GM18505 (cell line): ENCODE measurements around the gene CHST1.

Experiments
- ATAC-seq: cut with Tn5 transposase; IDR thresholded peaks from one replicate; pipeline ENCODE4 v1.9.1; 2021; ENCODE audit not compliant: unreplicated experiment
- POLR2A ChIP-seq: IDR thresholded peaks from 4 replicates; pipeline ENCODE4 v1.6.1; 2011; ENCODE audit warnings: borderline replicate concordance; ENCODE audit not compliant: insufficient read depth, insufficient read length; ENCODE audit errors: extremely low read depth

Gene CHST1

GRCh38 chr11:45622283-45622682 is 43.1 kb downstream of the CHST1 start:
- ATAC-seq: no peak

DNA sequence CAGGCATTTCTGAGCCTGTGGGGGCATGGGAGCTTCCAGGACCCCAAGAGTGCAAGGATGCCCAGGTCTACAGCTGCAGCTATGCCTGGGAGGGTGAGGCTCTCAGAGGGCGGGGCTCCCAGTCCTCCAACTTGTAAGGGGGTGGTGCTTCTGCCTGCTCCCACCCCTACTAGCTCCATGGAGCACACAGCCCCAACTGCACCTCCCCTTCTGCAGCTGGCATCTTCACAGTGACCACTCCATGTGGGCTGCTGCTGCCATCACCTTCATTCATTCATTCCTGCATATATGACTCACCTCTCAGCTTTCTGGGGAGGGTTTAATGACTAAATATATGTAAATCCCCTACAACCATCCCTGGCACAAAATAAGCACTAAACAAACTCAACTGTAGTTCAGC is 43.8 kb downstream of the CHST1 start:
- no peak for TF ChIP-seq POLR2A
- no peak for ATAC-seq

More at GRCh38 chr11:45622283-45622682, 43.1 kb downstream of the CHST1 start:
- TF ChIP-seq POLR2A: no peak

DNA sequence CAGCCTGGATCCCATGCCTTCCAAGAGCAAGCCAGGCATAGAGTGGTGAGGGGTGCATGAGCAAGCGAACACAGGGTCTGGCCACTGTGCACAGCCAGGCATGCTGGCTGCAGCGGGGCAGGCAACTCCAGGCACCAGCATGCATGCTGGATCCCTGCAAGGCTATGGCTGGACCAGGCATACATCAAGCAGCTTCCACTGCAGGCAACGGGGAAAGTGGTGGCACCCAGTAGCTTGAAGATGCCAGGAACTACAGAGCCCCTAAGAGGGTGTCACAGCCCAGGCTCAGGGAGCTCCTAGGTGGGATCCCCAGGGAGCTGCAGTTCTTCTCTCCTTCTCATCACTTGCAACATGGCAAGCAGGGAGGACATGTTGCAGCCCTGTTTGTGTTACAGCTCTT is 45.2 kb downstream of the CHST1 start:
- no peak for ATAC-seq
- TF ChIP-seq POLR2A: no peak

DNA sequence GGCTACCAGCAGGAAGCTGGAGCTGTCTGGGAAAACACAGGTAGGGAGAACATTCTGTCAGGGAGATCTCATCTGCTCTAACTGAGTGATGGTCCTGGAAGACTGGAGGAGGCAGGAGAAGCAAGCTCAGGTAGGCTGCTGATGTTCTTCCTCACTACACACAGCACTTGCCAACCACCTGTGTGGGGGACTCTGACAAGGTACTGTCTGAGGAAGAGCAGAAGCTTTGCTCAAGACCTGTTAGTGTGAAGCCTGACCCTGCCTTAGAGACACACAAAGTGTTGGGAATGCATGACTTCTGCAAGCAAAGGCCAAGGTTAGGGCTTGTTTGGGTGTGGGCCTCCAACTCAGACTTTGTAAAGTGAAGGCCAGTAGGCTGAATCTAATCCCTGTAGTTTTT is 46.5 kb downstream of the CHST1 start:
- no peak for TF ChIP-seq POLR2A
- ATAC-seq: no peak

GRCh38 chr11:45617871-45618601 is 47.4 kb downstream of the CHST1 start:
- ATAC-seq: no peak
- TF ChIP-seq POLR2A: no peak

DNA sequence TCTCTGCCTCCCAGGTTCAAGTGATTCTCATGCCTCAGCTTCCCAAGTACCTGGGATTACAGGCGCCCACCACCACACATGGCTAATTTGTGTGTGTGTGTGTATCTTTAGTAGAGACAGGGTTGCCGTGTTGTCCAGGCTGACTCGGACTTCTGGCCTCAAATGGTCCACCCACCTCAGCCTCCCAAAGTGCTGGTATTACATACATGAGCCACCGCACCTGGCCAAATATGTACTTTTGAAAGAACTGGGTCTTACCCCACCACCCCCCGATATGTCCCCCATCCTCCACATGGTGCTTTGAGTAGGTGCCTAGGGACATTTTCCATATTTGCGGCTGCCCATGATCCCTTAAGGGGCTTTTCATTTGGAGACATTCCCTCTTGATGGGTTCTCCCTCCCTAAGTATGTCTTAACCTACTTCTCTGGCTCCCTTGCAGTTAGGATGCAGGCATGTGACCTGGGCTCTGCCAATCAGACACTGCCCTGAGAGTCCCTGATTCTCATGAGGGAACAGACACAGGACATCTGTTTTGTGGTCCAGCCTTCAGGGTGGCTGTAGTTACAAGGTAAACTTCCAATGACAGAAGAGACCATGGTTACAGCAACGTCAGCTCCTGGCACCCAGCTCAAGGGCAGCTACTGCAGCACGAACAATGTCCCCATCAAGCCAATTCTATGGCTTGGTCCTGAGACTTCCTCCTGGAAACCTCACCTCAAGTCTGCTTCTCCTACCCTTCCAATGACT is 48.4 kb downstream of the CHST1 start:
- no peak for TF ChIP-seq POLR2A
- no peak for ATAC-seq

DNA sequence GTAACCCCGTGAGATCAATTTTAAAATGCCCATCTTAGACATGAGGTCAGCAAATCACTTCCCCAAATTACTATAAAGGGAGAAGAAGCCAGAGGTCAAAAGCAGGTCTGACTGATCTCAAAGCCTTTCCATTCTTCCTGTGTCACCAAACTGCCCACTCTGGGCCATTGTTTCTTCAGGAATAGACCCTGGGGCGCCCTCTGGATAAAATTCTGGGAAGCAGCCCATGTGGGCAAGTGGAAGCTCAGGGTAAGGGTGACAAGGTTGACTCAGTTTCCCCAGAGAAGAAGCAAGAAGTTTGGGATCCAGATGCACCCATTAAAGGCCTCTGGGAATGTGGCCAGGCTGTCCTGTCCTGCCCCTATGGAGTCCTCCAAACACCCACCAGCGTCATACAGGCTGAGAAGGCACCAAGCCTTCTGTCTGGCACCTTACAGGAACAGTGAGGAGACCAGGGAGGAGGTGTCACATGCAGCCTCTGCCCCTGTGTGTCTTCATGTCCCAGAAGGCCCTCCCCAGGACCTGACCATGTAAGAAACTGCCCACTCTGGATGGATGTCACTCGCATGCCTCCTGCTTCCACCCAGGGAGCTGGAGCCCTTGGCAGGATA is 50.1 kb downstream of the CHST1 start:
- TF ChIP-seq POLR2A: no peak
- ATAC-seq: no peak

- no peak for ATAC-seq
- TF ChIP-seq POLR2A: no peak
Measured at GRCh38 chr11:45614196-45614828, 51.1 kb downstream of the CHST1 start.

DNA sequence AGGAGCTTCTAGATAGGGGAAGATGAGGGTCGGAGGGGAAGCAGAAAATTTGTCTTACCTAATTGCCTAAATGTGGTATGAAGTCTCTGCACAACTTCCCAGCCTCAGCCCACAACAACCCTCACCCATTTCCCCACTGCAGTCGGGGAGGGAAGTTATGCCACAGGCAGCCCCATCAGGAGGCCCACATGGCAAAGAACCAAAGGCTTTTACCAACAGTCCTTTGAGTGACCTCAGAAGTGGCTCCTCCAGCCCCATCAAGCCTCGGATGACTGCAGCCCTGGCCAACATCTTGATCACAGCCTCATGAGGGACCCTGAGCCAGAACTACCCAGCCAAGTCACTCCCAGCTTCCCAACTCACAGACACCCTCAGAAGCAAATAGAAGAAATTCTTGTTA is 54.8 kb downstream of the CHST1 start:
- ATAC-seq: no peak
- TF ChIP-seq POLR2A: no peak

- no peak for ATAC-seq
- no peak for TF ChIP-seq POLR2A
Measured at GRCh38 chr11:45609902-45610301, 55.5 kb downstream of the CHST1 start.

DNA sequence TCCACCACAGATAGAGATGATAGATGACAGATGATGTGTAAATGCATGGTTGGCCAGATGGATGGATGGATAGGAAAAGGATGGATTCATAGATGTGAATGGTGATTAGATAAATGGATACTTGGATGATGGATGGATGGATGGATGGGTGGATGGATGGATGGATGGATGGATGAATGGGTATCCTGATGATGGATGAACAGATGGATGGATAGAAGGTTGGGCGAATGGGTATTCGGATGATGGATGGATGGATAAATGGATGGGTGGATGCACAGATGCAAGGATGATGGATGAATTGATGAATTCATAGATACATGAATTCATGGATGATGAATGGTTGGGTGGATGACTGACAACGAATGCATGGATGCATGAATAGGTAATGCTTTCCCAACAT is 56.1 kb downstream of the CHST1 start:
- no peak for ATAC-seq
- TF ChIP-seq POLR2A: no peak

DNA sequence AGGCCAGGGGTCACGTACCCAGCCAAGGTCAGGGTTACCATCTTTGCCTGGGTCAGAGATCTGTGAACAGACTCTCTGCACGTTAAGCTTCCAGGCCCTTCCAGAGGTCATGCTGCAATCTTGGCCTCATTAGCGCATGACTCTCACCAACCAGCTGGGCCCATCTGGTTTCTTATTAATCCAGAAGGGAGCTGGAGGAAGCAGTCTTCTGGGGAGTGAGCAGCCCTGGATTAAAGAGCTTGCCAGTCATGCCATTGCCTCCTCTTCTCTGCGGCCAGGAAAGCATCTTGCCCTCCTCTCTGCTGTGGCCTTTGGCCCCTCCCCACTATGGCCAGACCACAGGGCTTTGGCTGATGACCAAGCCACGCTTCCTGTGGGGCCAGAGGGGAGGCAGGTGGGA is 57.4 kb downstream of the CHST1 start:
- ATAC-seq: no peak
- no peak for TF ChIP-seq POLR2A

- TF ChIP-seq POLR2A: no peak
- ATAC-seq: no peak
Measured at GRCh38 chr11:45606514-45607281, 58.7 kb downstream of the CHST1 start.

DNA sequence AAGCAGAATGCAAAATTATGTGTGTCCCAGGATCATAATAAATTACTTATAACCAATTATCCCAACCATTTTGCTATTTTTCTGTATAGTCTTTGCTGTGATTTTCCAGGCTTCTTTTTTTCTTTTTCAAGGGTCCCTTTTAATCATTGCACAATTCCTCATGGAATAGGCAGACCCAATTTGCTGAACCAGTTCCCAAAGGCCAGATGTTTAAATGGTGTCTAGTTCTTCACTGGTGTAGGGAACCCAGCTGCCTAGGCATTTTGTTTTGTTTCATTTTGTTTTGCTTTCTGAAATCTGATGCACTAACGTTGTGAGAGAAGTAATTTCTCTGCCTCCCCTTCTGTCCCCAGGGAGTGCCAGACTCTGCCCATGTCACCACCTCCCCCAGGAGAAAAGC is 60.4 kb downstream of the CHST1 start:
- no peak for ATAC-seq
- no peak for TF ChIP-seq POLR2A
